Right lobe of liver (tissue), 6 donors: ENCODE measurements around the gene BCR. TPM values are rescaled to one million over a fixed set of nuclear protein-coding genes. Genes with fewer than 3 reads are reported as not detected.

Source experiments
- ATAC-seq, 4 donors: fragments of 200-7000 bp; cut with Tn5 transposase; one replicate each; pipeline ENCODE4 v1.9.1; 2020; ENCODE audit warnings: mild to moderate bottlenecking in 4 of 4, moderate library complexity in 4 of 4
- DNase-seq, 3 donors: peaks; one replicate each; pipeline ENCODE4 v3.0.0-alpha.2; 2020
- H3K27ac ChIP-seq, 3 donors: fragments of 200-600 bp; one replicate each; pipeline ENCODE4 v1.8.0; 2022
- H3K27me3 ChIP-seq, 2 donors: fragments of 200-600 bp; one replicate each; pipeline ENCODE4 v1.8.0; 2022
- H3K36me3 ChIP-seq, 4 donors: fragments of 200-600 bp; sonication (generic) in 1 of 4; one replicate each; pipeline versions ENCODE4 v1.5.1 to v1.8.0; 2017 to 2022; ENCODE audit warnings: control low read depth in 1 of 4
- H3K4me1 ChIP-seq, 4 donors: fragments of 200-600 bp; sonication (generic) in 1 of 4; one replicate each; pipeline versions ENCODE4 v1.5.1 to v1.8.0; 2017 to 2022; ENCODE audit warnings: control low read depth in 1 of 4
- H3K4me3 ChIP-seq, 3 donors: fragments of 200-600 bp; one replicate each; pipeline ENCODE4 v1.8.0; 2022
- H3K9me3 ChIP-seq, 4 donors: fragments of 200-600 bp; sonication (generic) in 1 of 4; one replicate each; pipeline versions ENCODE4 v1.5.1 to v1.8.0; 2017 to 2022; ENCODE audit warnings: control low read depth in 1 of 4
- CTCF ChIP-seq, 4 donors: fragments of 200-600 bp in 3 of 4; fragments of 450-650 bp in 1 of 4; IDR thresholded peaks; one replicate each; pipeline versions ENCODE4 v1.5.1 to v1.8.0; 2016 to 2022; ENCODE audit warnings: antibody characterized with exemption in 4 of 4, mild to moderate bottlenecking in 2 of 4
- POLR2A ChIP-seq: fragments of 450-650 bp; IDR thresholded peaks from one replicate; pipeline ENCODE4 v1.6.1; 2017; ENCODE audit warnings: antibody characterized with exemption, mild to moderate bottlenecking
- WGBS: methylation state at CpG from one replicate; pipeline ENCODE4 v1.1.6; 2018; ENCODE audit warnings: low coverage, low lambda C conversion rate; ENCODE audit not compliant: insufficient coverage; ENCODE audit errors: missing lambda C conversion rate; 5-methylcytosine and 5-hydroxymethylcytosine counted together
- intact Hi-C, 2 donors: fragments of 100-400 bp; cut with DNase I; formaldehyde crosslinking; loops; one replicate each; pipeline versions ENCODE4 v1.11.2 to v1.14.1; 2022
- total RNA-seq, 6 experiments: library from RNA; depleted of rRNA in 2 of 6; stranded (reverse); fragments of >200 nt in 2 of 6; fragmentation: NEBNext Ultra II Directional in 3 of 6; extraction: Animal tissue kit (Norgen Biotek cat#: 25700) in 3 of 6; gene quantifications; one replicate each; pipeline versions ENCODE4 v1.1.0 to v1.2.4, GENCODE V29; 2016 to 2023
- donor health status: DM: no; HTN: yes; CAD: no.
- donor health status: DM: no; HTN: no; CAD: no.
- donor health status: DM: no; HTN: no; CAD: no.
- donor health status: DM: no; HTN: yes; CAD: no.
- donor health status: DM: no; HTN: yes; CAD: no.

The BCR gene
- total RNA-seq, 6 experiments from 2014 or later = 22.7 to 28.8 (median 24.3) TPM

GRCh38 chr22:23180893-23181720 lies 798 bp downstream of the BCR start:
- no peak for ATAC-seq
- Histone ChIP-seq H3K36me3 (no peaks in the 10 kb centered on the region), H3K4me3 (peak overlapping the region; percentile 49 to 75 (median 65)), H3K9me3 (no peaks in the 10 kb centered on the region), H3K27me3 (no peaks in the 10 kb centered on the region), H3K27ac (peak overlapping the region in 1 of 3 donors; percentile 76), H3K4me1 (peaks cover 0 to 59% (median 16%) of the 10 kb centered on the region in 4 donors)
- 2% methylated on average over 13 of the region's 112 CpGs for WGBS
- TF ChIP-seq POLR2A (no peak), CTCF (IDR thresholded peaks at IDR 0.05) (no peak)
- intact Hi-C loops = no loop called here
- DNase-seq = peak in 1 of 3 donors; percentile 38

GRCh38 chr22:23181721-23182308 lies 1.5 kb downstream of the BCR start:
- Histone ChIP-seq H3K27me3 (no peaks in the 10 kb centered on the region), H3K4me3 (peak overlapping the region; percentile 49 to 75 (median 65)), H3K4me1 (peaks cover 0 to 62% (median 16%) of the 10 kb centered on the region in 4 donors), H3K36me3 (no peaks in the 10 kb centered on the region), H3K27ac (no peak overlapping the region), H3K9me3 (no peaks in the 10 kb centered on the region)
- no peak for DNase-seq
- no peak for TF ChIP-seq POLR2A
- intact Hi-C loops = no loop called here
- WGBS = 57% methylated on average over 18 of the region's 43 CpGs
- ATAC-seq = no peak

GRCh38 chr22:23182309-23183060 lies 2.2 kb downstream of the BCR start:
- H3K4me3 ChIP-seq = peak overlapping the region; percentile 49 to 75 (median 65)
- H3K9me3 ChIP-seq = no peaks in the 10 kb centered on the region
- ATAC-seq = no peak
- H3K4me1 ChIP-seq = peaks cover 0 to 68% (median 16%) of the 10 kb centered on the region in 4 donors
- intact Hi-C loops = no loop called here
- 39% methylated on average over 10 of the region's 12 CpGs for WGBS
- TF ChIP-seq CTCF (IDR thresholded peaks at IDR 0.05) = no peak
- TF ChIP-seq POLR2A = no peak
- H3K36me3 ChIP-seq = no peaks in the 10 kb centered on the region
- no peaks in the 10 kb centered on the region for H3K27me3 ChIP-seq
- DNase-seq = no peak
- no peak overlapping the region for H3K27ac ChIP-seq

- 11% methylated on average over 11 of the region's 11 CpGs for WGBS
- peak in 2 of 4 donors; percentile 2 to 3 for ATAC-seq
- DNase-seq = peak in 1 of 3 donors; percentile 68
- H3K4me1 ChIP-seq = peaks cover 0 to 68% (median 16%) of the 10 kb centered on the region in 4 donors
- peak overlapping the region; percentile 49 to 75 (median 65) for H3K4me3 ChIP-seq
- intact Hi-C loops = no loop called here
- TF ChIP-seq CTCF (IDR thresholded peaks at IDR 0.05) (no peak), POLR2A (no peak)
- no peaks in the 10 kb centered on the region for H3K27me3 ChIP-seq
- H3K9me3 ChIP-seq = no peaks in the 10 kb centered on the region
- H3K27ac ChIP-seq = peak overlapping the region in 1 of 3 donors; percentile 31
- H3K36me3 ChIP-seq = no peaks in the 10 kb centered on the region
These were observed 2.9 kb downstream of the BCR start for GRCh38 chr22:23183061-23183698.
